GM21723 (cell line): ENCODE results near the gene PLCB4.

ENCODE experiments used
- ATAC-seq: cut with Tn5 transposase; IDR thresholded peaks from one replicate; pipeline ENCODE4 v1.9.1; 2021; ENCODE audit warnings: mild to moderate bottlenecking, moderate library complexity; ENCODE audit not compliant: unreplicated experiment

The PLCB4 gene

GRCh38 chr20:9100691-9101090 lies 31.8 kb downstream of the PLCB4 start:
- ATAC-seq: no peak

- ATAC-seq: no peak
Observed at GRCh38 chr20:9102456-9102855, 33.6 kb downstream of the PLCB4 start.

GRCh38 chr20:9103955-9104354 lies 35.1 kb downstream of the PLCB4 start:
- ATAC-seq: no peak

GRCh38 chr20:9108260-9108659 lies 39.4 kb downstream of the PLCB4 start:
- no peak for ATAC-seq

- no peak for ATAC-seq
Observed at GRCh38 chr20:9109566-9109965, 40.7 kb downstream of the PLCB4 start.

GRCh38 chr20:9110365-9110764 lies 41.5 kb downstream of the PLCB4 start:
- no peak for ATAC-seq

GRCh38 chr20:9110916-9111432 lies 42.1 kb downstream of the PLCB4 start:
- no peak for ATAC-seq

GRCh38 chr20:9112541-9113515 lies 43.9 kb downstream of the PLCB4 start:
- ATAC-seq: no peak

- ATAC-seq: no peak
Observed at GRCh38 chr20:9114709-9115108, 45.8 kb downstream of the PLCB4 start.

GRCh38 chr20:9117548-9117947 lies 48.7 kb downstream of the PLCB4 start:
- no peak for ATAC-seq

- ATAC-seq: no peak
Observed at GRCh38 chr20:9119776-9120175, 50.9 kb downstream of the PLCB4 start.

- no peak for ATAC-seq
Observed at GRCh38 chr20:9121211-9121610, 52.3 kb downstream of the PLCB4 start.

GRCh38 chr20:9122571-9122970 lies 53.7 kb downstream of the PLCB4 start:
- no peak for ATAC-seq

GRCh38 chr20:9126527-9126926 lies 57.6 kb downstream of the PLCB4 start:
- ATAC-seq: no peak

GRCh38 chr20:9128568-9128967 lies 59.7 kb downstream of the PLCB4 start:
- ATAC-seq: no peak

- ATAC-seq: no peak
Observed at GRCh38 chr20:9129756-9130155, 60.9 kb downstream of the PLCB4 start.

GRCh38 chr20:9130521-9130920 lies 61.6 kb downstream of the PLCB4 start:
- ATAC-seq: no peak

- ATAC-seq: no peak
Observed at GRCh38 chr20:9131841-9132240, 63.0 kb downstream of the PLCB4 start.

GRCh38 chr20:9134346-9134745 lies 65.5 kb downstream of the PLCB4 start:
- ATAC-seq: no peak

GRCh38 chr20:9136114-9136513 lies 67.2 kb downstream of the PLCB4 start:
- ATAC-seq: no peak

GRCh38 chr20:9137001-9137400 lies 68.1 kb downstream of the PLCB4 start:
- ATAC-seq: no peak

- ATAC-seq: no peak
Observed at GRCh38 chr20:9139106-9139833, 70.4 kb downstream of the PLCB4 start.
